ENCODE data around the gene TLN1.
A peak's percentile ranks its signal among the peaks of the same experiment; 100 is the strongest.

The TLN1 gene

GRCh38 chr9:35657546-35658136 lies 74.4 kb downstream of the TLN1 start, which contains the start of gene RMRP (continued):
- TF ChIP-seq, protein P1, sequence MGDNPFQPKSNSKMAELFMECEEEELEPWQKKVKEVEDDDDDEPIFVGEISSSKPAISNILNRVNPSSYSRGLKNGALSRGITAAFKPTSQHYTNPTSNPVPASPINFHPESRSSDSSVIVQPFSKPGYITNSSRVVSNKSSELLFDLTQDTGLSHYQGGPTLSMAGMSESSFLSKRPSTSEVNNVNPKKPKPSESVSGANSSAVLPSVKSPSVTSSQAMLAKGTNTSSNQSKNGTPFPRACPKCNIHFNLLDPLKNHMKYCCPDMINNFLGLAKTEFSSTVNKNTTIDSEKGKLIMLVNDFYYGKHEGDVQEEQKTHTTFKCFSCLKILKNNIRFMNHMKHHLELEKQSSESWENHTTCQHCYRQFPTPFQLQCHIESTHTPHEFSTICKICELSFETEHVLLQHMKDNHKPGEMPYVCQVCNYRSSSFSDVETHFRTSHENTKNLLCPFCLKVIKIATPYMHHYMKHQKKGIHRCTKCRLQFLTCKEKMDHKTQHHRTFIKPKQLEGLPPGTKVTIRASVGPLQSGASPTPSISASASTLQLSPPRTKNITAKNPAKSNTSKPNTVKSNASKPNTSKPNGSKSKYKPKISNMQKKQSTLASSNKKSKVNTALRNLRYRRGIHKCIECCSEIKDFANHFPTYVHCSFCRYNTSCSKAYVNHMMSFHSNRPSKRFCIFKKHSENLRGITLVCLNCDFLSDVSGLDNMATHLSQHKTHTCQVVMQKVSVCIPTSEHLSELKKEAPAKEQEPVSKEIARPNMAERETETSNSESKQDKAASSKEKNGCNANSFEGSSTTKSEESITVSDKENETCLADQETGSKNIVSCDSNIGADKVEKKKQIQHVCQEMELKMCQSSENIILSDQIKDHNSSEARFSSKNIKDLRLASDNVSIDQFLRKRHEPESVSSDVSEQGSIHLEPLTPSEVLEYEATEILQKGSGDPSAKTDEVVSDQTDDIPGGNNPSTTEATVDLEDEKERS (tag by site-specific recombination; IDR thresholded peaks at IDR 0.05): no peak
- TF ChIP-seq HOXD13 (CRISPR knock-in tag; IDR thresholded peaks at IDR 0.05; ENCODE audit: borderline replicate concordance) (no peak), ZNF707 (tag by site-specific recombination; IDR thresholded peaks at IDR 0.05) (no peak), ZNF354C (tag by site-specific recombination; IDR thresholded peaks at IDR 0.05; ENCODE audit: borderline replicate concordance, low read depth) (no peak), GFI1B (tag by site-specific recombination; IDR thresholded peaks at IDR 0.05) (no peak; the same call in 1 of the 2 replicates), KLF8 (tag by site-specific recombination; IDR thresholded peaks at IDR 0.05) (peak; percentile 85), ZNF677 (tag by site-specific recombination; IDR thresholded peaks at IDR 0.05) (no peak), ZNF16 (tag by site-specific recombination; IDR thresholded peaks at IDR 0.05; ENCODE audit: low read depth) (0 out of 2 replicates have a peak, but pooled peaks have one; percentile 42), ZNF776 (tag by site-specific recombination; IDR thresholded peaks at IDR 0.05; ENCODE audit: borderline replicate concordance) (no peak), ZNF658 (tag by site-specific recombination; IDR thresholded peaks at IDR 0.05) (no peak), ZNF518A (tag by site-specific recombination; conservative IDR thresholded peaks at IDR 0.05; ENCODE audit: low read depth) (no peak), ZNF341 (tag by site-specific recombination; IDR thresholded peaks at IDR 0.05; ENCODE audit: low read depth) (peak; percentile 79), ZNF366 (tag by site-specific recombination; conservative IDR thresholded peaks at IDR 0.05) (peak; percentile 54; the same call in 1 of the 2 replicates), GLIS1 (tag by site-specific recombination; IDR thresholded peaks at IDR 0.05) (peak; percentile 86), ZNF837 (tag by site-specific recombination; IDR thresholded peaks at IDR 0.05) (no peak), ZNF184 (tag by site-specific recombination; IDR thresholded peaks at IDR 0.05) (peak; percentile 43; the same call in 1 of the 2 replicates), ZNF513 (tag by site-specific recombination; IDR thresholded peaks at IDR 0.05) (peak; percentile 22; the same call in 1 of the 2 replicates), SP2 (tag by site-specific recombination; IDR thresholded peaks at IDR 0.05) (peak; percentile 40), ZNF121 (tag by site-specific recombination; IDR thresholded peaks at IDR 0.05) (no peak), ZNF394 (tag by site-specific recombination; IDR thresholded peaks at IDR 0.05; ENCODE audit: borderline replicate concordance) (peak; percentile 75; the same call in 1 of the 2 replicates), ZNF610 (tag by site-specific recombination; IDR thresholded peaks at IDR 0.05; ENCODE audit: borderline replicate concordance) (peak; percentile 89; the same call in 1 of the 2 replicates)
- TF ChIP-seq, protein P2, sequence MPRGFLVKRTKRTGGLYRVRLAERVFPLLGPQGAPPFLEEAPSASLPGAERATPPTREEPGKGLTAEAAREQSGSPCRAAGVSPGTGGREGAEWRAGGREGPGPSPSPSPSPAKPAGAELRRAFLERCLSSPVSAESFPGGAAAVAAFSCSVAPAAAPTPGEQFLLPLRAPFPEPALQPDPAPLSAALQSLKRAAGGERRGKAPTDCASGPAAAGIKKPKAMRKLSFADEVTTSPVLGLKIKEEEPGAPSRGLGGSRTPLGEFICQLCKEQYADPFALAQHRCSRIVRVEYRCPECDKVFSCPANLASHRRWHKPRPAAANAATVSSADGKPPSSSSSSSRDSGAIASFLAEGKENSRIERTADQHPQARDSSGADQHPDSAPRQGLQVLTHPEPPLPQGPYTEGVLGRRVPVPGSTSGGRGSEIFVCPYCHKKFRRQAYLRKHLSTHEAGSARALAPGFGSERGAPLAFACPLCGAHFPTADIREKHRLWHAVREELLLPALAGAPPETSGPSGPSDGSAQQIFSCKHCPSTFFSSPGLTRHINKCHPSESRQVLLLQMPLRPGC (tag by site-specific recombination; IDR thresholded peaks at IDR 0.05): peak; percentile 80
- TF ChIP-seq, protein P3, sequence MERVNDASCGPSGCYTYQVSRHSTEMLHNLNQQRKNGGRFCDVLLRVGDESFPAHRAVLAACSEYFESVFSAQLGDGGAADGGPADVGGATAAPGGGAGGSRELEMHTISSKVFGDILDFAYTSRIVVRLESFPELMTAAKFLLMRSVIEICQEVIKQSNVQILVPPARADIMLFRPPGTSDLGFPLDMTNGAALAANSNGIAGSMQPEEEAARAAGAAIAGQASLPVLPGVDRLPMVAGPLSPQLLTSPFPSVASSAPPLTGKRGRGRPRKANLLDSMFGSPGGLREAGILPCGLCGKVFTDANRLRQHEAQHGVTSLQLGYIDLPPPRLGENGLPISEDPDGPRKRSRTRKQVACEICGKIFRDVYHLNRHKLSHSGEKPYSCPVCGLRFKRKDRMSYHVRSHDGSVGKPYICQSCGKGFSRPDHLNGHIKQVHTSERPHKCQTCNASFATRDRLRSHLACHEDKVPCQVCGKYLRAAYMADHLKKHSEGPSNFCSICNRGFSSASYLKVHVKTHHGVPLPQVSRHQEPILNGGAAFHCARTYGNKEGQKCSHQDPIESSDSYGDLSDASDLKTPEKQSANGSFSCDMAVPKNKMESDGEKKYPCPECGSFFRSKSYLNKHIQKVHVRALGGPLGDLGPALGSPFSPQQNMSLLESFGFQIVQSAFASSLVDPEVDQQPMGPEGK (tag by site-specific recombination; IDR thresholded peaks at IDR 0.05): peak; percentile 98
- TF ChIP-seq, protein P4, sequence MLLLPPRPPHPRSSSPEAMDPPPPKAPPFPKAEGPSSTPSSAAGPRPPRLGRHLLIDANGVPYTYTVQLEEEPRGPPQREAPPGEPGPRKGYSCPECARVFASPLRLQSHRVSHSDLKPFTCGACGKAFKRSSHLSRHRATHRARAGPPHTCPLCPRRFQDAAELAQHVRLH (tag by site-specific recombination; IDR thresholded peaks at IDR 0.05): no peak; the same call in 1 of the 2 replicates
